ENCODE measurements around the gene BMPR1A.

DNA sequence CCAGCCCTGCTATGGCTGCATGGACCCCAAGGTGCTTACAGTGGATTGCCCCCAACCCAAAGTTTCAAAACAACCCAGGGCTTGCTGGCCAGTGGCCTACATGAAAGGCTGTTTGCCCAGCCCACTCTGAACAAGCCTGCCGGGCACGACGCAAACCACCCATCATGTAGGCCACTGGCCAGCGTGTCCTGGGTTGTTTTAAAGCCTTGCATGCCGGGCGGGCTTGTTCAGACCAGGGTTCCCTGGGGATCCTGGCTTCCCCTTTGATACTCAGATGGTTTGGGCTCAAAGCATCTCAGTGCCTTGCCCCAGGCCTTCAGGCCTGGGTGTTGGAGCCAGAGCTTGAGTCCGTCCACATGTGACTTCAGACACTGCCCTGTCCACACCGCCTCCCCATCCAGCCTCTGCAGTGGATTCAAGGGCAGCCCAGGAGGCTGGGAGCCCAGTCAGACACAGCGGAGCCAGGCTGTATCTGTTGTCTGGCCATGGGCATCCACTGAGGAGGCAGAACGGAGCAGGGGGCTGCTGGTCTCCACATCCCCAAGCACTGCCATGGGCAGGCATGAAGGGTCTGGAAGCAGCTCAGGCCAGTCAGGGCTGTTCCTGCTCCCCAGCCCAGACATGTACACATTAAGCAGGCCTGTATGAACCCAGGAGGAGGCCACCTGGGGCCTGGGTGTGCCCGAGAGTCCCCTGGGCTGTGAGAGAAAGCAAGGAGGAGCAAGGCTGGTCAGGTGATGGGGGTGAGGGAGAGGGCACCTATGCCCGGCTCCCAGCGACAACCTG lies 207.8 kb downstream of the BMPR1A start:
- TF ChIP-seq, protein P1, sequence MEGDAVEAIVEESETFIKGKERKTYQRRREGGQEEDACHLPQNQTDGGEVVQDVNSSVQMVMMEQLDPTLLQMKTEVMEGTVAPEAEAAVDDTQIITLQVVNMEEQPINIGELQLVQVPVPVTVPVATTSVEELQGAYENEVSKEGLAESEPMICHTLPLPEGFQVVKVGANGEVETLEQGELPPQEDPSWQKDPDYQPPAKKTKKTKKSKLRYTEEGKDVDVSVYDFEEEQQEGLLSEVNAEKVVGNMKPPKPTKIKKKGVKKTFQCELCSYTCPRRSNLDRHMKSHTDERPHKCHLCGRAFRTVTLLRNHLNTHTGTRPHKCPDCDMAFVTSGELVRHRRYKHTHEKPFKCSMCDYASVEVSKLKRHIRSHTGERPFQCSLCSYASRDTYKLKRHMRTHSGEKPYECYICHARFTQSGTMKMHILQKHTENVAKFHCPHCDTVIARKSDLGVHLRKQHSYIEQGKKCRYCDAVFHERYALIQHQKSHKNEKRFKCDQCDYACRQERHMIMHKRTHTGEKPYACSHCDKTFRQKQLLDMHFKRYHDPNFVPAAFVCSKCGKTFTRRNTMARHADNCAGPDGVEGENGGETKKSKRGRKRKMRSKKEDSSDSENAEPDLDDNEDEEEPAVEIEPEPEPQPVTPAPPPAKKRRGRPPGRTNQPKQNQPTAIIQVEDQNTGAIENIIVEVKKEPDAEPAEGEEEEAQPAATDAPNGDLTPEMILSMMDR (IDR thresholded peaks at IDR 0.05) = no peak
- TF ChIP-seq POLR2A (IDR thresholded peaks at IDR 0.05) = no peak

Data from body of pancreas (tissue), 4 donors.